ENCODE measurements around the gene CYP27B1. TPM values are rescaled to one million over a fixed set of nuclear protein-coding genes. Genes with fewer than 3 reads are reported as not detected.

CYP27B1 gene
- total RNA-seq, 2 donors from 2014 or later, result 0.14 to 0.91 TPM

DNA sequence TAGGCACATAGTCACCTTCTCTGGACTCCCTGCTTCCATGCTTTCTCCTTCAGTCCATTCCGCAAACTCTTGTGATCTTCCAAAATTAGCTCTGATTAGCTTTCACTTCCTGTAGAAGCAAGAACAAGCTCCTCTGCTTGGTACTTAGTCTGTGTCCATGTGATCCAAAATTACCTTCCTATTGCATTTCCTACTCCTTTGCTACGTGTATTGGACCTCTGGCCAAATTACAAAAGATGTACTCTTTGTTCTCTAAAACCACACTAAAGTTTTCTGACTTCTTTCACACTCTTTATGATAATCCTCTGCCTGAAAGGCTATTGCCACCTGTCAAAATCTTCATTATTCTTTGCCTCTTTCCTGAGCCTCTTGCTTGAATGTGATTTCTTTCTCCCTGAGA is 14.9 kb upstream of the CYP27B1 start:
- Histone ChIP-seq H3K27me3 (replicated peaks; ENCODE audit: insufficient read depth) (no peaks in the 10 kb centered on the region), H3K9me3 (no peaks in the 10 kb centered on the region), H3K4me3 (no peak overlapping the region), H3K4me1 (replicated peaks) (no peaks in the 10 kb centered on the region), H3K36me3 (no peaks in the 10 kb centered on the region), H3K27ac (no peak overlapping the region)
- intact Hi-C loops (cut with DNase I), result loop anchor here (5.0 kb wide), 2 partner anchors 46 to 116 kb away; no protein-coding TSS in a partner anchor
- DNase-seq (ENCODE audit: low spot score), result no peak
- WGBS, result 70% methylated on average over 2 of the region's 2 CpGs
- no peak for TF ChIP-seq POLR2A (IDR thresholded peaks at IDR 0.05)
- TF ChIP-seq POLR2AphosphoS5 (IDR thresholded peaks at IDR 0.05), result no peak
- TF ChIP-seq, protein P1, sequence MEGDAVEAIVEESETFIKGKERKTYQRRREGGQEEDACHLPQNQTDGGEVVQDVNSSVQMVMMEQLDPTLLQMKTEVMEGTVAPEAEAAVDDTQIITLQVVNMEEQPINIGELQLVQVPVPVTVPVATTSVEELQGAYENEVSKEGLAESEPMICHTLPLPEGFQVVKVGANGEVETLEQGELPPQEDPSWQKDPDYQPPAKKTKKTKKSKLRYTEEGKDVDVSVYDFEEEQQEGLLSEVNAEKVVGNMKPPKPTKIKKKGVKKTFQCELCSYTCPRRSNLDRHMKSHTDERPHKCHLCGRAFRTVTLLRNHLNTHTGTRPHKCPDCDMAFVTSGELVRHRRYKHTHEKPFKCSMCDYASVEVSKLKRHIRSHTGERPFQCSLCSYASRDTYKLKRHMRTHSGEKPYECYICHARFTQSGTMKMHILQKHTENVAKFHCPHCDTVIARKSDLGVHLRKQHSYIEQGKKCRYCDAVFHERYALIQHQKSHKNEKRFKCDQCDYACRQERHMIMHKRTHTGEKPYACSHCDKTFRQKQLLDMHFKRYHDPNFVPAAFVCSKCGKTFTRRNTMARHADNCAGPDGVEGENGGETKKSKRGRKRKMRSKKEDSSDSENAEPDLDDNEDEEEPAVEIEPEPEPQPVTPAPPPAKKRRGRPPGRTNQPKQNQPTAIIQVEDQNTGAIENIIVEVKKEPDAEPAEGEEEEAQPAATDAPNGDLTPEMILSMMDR (IDR thresholded peaks at IDR 0.05), result no peak

DNA sequence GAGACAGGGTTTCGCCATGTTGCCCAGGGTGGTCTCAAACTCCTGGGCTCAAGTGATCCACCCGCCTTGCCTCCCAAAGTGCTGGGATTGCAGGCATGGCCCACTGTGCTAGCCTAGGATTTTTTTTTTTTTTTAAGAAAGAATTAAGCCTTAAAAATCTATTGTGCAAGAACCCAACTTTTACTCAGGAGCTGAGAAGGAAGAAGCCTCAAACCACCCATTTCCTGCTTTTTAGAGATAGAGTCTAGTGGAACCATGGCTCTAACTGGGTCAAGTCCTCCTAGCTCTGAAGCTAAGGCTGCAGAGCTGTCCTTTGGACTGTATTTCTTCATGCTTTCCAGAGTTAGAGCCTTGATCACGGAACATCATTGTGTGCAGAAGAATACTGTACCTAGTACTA is 14.4 kb upstream of the CYP27B1 start:
- no peak for DNase-seq (ENCODE audit: low spot score)
- 94% methylated on average over 3 of the region's 3 CpGs for WGBS
- Histone ChIP-seq H3K4me1 (replicated peaks) (no peaks in the 10 kb centered on the region), H3K27ac (no peak overlapping the region), H3K4me3 (no peak overlapping the region), H3K9me3 (no peaks in the 10 kb centered on the region), H3K36me3 (no peaks in the 10 kb centered on the region), H3K27me3 (replicated peaks; ENCODE audit: insufficient read depth) (no peaks in the 10 kb centered on the region)
- TF ChIP-seq POLR2A (IDR thresholded peaks at IDR 0.05) (no peak), POLR2AphosphoS5 (IDR thresholded peaks at IDR 0.05) (no peak)
- TF ChIP-seq, protein P1 (IDR thresholded peaks at IDR 0.05), result no peak
- intact Hi-C loops (cut with DNase I), result loop anchor here (5.0 kb wide), 2 partner anchors 46 to 116 kb away; no protein-coding TSS in a partner anchor

DNA sequence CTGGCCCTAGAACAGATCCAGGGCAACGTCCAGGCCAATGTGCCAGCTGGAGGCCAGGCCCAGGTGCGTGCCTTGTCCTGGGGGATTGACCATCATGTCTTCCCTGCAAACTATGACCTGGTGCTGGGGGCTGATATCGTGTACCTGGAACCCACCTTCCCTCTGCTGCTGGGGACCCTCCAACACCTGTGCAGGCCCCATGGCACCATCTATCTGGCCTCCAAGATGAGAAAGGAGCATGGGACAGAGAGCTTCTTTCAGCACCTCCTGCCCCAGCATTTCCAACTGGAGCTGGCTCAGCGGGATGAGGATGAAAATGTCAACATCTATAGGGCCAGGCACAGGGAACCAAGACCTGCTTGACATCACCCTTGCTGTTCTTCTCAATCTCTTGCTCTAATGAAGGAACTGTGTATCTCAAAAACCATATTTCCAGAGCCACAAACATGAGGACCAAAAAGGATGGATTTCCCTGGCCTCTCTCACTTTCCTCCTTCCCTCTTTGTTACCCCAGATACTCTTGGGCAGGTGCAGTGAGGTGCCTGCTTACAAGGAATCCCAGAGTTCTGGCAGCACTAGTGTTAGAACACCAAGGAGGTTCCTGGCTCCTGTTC is 13.5 kb upstream of the CYP27B1 start:
- Histone ChIP-seq H3K36me3 (no peaks in the 10 kb centered on the region), H3K4me3 (no peak overlapping the region), H3K27me3 (replicated peaks; ENCODE audit: insufficient read depth) (no peaks in the 10 kb centered on the region), H3K4me1 (replicated peaks) (no peaks in the 10 kb centered on the region), H3K27ac (no peak overlapping the region), H3K9me3 (no peaks in the 10 kb centered on the region)
- DNase-seq (ENCODE audit: low spot score), result no peak
- WGBS, result 78% methylated on average over 4 of the region's 4 CpGs
- intact Hi-C loops (cut with DNase I), result loop anchor here (5.0 kb wide), 2 partner anchors 47 to 117 kb away; no protein-coding TSS in a partner anchor
- TF ChIP-seq POLR2A (IDR thresholded peaks at IDR 0.05), result no peak
- TF ChIP-seq POLR2AphosphoS5 (IDR thresholded peaks at IDR 0.05), result no peak
- TF ChIP-seq, protein P1 (IDR thresholded peaks at IDR 0.05), result no peak

DNA sequence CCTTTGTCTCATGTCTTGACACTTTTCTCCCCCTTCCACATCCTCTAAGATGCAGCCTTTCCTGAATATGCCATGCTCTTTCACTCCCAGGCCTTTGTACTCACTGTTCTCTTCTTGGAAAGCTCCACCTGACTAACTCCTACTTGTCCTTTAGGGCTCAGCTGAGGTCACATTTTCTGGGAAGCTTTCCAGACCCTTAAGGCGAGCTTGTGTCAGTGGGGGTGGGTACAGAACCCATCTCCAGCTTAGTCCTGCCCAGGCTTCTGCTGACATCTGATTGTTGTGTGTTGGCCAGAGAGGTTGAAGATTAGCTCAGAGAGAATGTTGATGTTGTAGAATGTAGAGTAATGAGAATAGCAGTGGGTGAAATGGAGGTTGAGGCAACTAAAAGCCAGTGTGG is 12.9 kb upstream of the CYP27B1 start:
- 40% methylated on average over 1 of the region's 1 CpG for WGBS
- TF ChIP-seq POLR2AphosphoS5 (IDR thresholded peaks at IDR 0.05), result no peak
- no peak for TF ChIP-seq POLR2A (IDR thresholded peaks at IDR 0.05)
- TF ChIP-seq, protein P1 (IDR thresholded peaks at IDR 0.05), result no peak
- no peaks in the 10 kb centered on the region for H3K27me3 ChIP-seq (replicated peaks; ENCODE audit: insufficient read depth)
- no peak for DNase-seq (ENCODE audit: low spot score)
- no peak overlapping the region for H3K4me3 ChIP-seq
- H3K4me1 ChIP-seq (replicated peaks), result no peaks in the 10 kb centered on the region
- no peak overlapping the region for H3K27ac ChIP-seq
- no peaks in the 10 kb centered on the region for H3K36me3 ChIP-seq
- no peaks in the 10 kb centered on the region for H3K9me3 ChIP-seq
- intact Hi-C loops (cut with DNase I), result loop anchor here (5.0 kb wide), 2 partner anchors 48 to 118 kb away; no protein-coding TSS in a partner anchor

DNA sequence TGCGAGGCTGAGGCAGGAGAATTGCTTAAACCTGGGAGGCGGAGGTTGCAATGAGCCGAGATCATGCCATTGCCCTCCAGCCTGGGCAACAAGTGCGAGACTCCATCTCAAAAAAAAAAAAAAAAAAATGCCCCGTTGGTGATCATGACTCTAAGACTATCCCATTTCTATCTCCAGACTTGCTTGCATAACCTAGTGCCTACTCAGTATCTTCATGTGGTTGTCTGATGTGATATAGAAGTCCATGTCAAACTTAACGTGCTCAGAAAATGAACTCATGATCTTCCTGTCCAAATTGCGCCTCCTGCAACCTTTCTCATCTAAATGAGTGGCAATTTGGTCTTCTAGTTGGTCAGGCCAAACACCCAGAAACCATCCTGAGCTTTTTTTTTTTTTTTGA is 11.0 kb upstream of the CYP27B1 start:
- DNase-seq (ENCODE audit: low spot score), result no peak
- Histone ChIP-seq H3K27me3 (replicated peaks; ENCODE audit: insufficient read depth) (no peaks in the 10 kb centered on the region), H3K9me3 (no peaks in the 10 kb centered on the region), H3K4me3 (no peak overlapping the region), H3K36me3 (no peaks in the 10 kb centered on the region), H3K27ac (no peak overlapping the region), H3K4me1 (replicated peaks) (no peaks in the 10 kb centered on the region)
- 93% methylated on average over 7 of the region's 7 CpGs for WGBS
- TF ChIP-seq POLR2AphosphoS5 (IDR thresholded peaks at IDR 0.05), result no peak
- TF ChIP-seq POLR2A (IDR thresholded peaks at IDR 0.05), result no peak
- TF ChIP-seq, protein P1 (IDR thresholded peaks at IDR 0.05), result no peak
- intact Hi-C loops (cut with DNase I), result no loop called here
